Liver (tissue), 9 donors: ENCODE data around the gene KRT77. TPM values are rescaled to one million over a fixed set of nuclear protein-coding genes. Genes with fewer than 3 reads are reported as not detected.

Experiments used
- DNase-seq: peaks from one replicate; pipeline ENCODE4 v3.0.0-alpha.2; 2017; ENCODE audit warnings: low spot score
- H3K27ac ChIP-seq, 2 donors: one replicate each; pipeline ENCODE4 v1.7.0; 2013; ENCODE audit warnings: inconsistent platforms in 2 of 2, low read length in 2 of 2, control low read depth in 1 of 2, low read depth in 1 of 2, mild to moderate bottlenecking in 1 of 2
- H3K27me3 ChIP-seq, 4 donors: one replicate each; pipeline versions ENCODE4 v1.6.1 to v1.7.0; 2013; ENCODE audit warnings: low read length in 3 of 4, inconsistent platforms in 1 of 4, mild to moderate bottlenecking in 1 of 4, moderate library complexity in 1 of 4; ENCODE audit not compliant: control insufficient read depth in 4 of 4, insufficient read depth in 4 of 4
- H3K36me3 ChIP-seq, 4 donors: one replicate each; pipeline versions ENCODE4 v1.6.1 to v1.7.0; 2013; ENCODE audit warnings: low read length in 3 of 4, mild to moderate bottlenecking in 3 of 4, low read depth in 1 of 4, moderate library complexity in 1 of 4; ENCODE audit not compliant: control insufficient read depth in 4 of 4, insufficient read depth in 3 of 4
- H3K4me1 ChIP-seq, 4 donors: one replicate each; pipeline versions ENCODE4 v1.6.1 to v1.7.0; 2013; ENCODE audit warnings: low read length in 3 of 4, mild to moderate bottlenecking in 3 of 4, moderate library complexity in 1 of 4; ENCODE audit not compliant: control insufficient read depth in 4 of 4, insufficient read depth in 4 of 4
- H3K4me3 ChIP-seq, 3 donors: one replicate each; pipeline versions ENCODE4 v1.6.1 to v1.7.0; 2013; ENCODE audit warnings: low read length in 3 of 3, control low read depth in 1 of 3, low read depth in 1 of 3, mild to moderate bottlenecking in 1 of 3
- H3K9ac ChIP-seq, 2 donors: one replicate each; pipeline ENCODE4 v1.7.0; 2013; ENCODE audit warnings: low read length in 2 of 2, mild to moderate bottlenecking in 2 of 2, moderate library complexity in 2 of 2, control low read depth in 1 of 2, low read depth in 1 of 2
- H3K9me3 ChIP-seq, 4 donors: one replicate each; pipeline versions ENCODE4 v1.6.1 to v1.7.0; 2013; ENCODE audit warnings: low read length in 3 of 4; ENCODE audit not compliant: control insufficient read depth in 4 of 4
- CTCF ChIP-seq: fragments of 150-350 bp; IDR thresholded peaks from 2 replicates; pipeline ENCODE4 v1.5.1; 2017; ENCODE audit warnings: improper control_type of control experiment, low read depth, low read length; ENCODE audit not compliant: missing input control
- EGR1 ChIP-seq, 2 donors: IDR thresholded peaks; 2 replicates each; pipeline ENCODE4 v1.6.1; 2016 to 2018; ENCODE audit warnings: antibody characterized with exemption in 2 of 2, low read depth in 2 of 2
- FOXA1 ChIP-seq: IDR thresholded peaks from 2 replicates; pipeline ENCODE4 v1.6.1; 2016; ENCODE audit warnings: antibody characterized with exemption
- FOXA2 ChIP-seq: IDR thresholded peaks from 2 replicates; pipeline ENCODE4 v1.6.1; 2016; ENCODE audit warnings: antibody characterized with exemption
- HNF4A ChIP-seq, 2 donors: conservative IDR thresholded peaks; 2 replicates each; pipeline ENCODE4 v1.6.1; 2016; ENCODE audit warnings: antibody characterized with exemption in 2 of 2, mild to moderate bottlenecking in 2 of 2
- JUND ChIP-seq, 2 donors: IDR thresholded peaks; 2 replicates each; pipeline ENCODE4 v1.6.1; 2016; ENCODE audit warnings: antibody characterized with exemption in 2 of 2
- MAX ChIP-seq: IDR thresholded peaks from 2 replicates; pipeline ENCODE4 v1.6.1; 2016; ENCODE audit warnings: antibody characterized with exemption
- NR2F2 ChIP-seq: IDR thresholded peaks from 2 replicates; pipeline ENCODE4 v1.6.1; 2016; ENCODE audit warnings: antibody characterized with exemption
- RAD21 ChIP-seq, 2 donors: IDR thresholded peaks; 2 replicates each; pipeline ENCODE4 v1.6.1; 2016; ENCODE audit warnings: antibody characterized with exemption in 2 of 2, mild to moderate bottlenecking in 2 of 2
- REST ChIP-seq: IDR thresholded peaks from 2 replicates; pipeline ENCODE4 v1.6.1; 2016; ENCODE audit warnings: antibody characterized with exemption, mild to moderate bottlenecking
- RXRA ChIP-seq, 2 donors: IDR thresholded peaks; 2 replicates each; pipeline ENCODE4 v1.6.1; 2017 to 2018; ENCODE audit warnings: antibody characterized with exemption in 2 of 2, mild to moderate bottlenecking in 1 of 2
- SP1 ChIP-seq: IDR thresholded peaks from 2 replicates; pipeline ENCODE4 v1.6.1; 2018; ENCODE audit warnings: antibody characterized with exemption, mild to moderate bottlenecking
- TAF1 ChIP-seq: conservative IDR thresholded peaks from 2 replicates; pipeline ENCODE4 v1.6.1; 2016; ENCODE audit warnings: antibody characterized with exemption, mild to moderate bottlenecking
- YY1 ChIP-seq: IDR thresholded peaks from 2 replicates; pipeline ENCODE4 v1.6.1; 2016; ENCODE audit warnings: antibody characterized with exemption, mild to moderate bottlenecking
- ZBTB33 ChIP-seq: IDR thresholded peaks from 2 replicates; pipeline ENCODE4 v1.6.1; 2016; ENCODE audit warnings: antibody characterized with exemption
- WGBS: extraction: QIAGEN DNeasy Blood & Tissue Kit; methylation state at CpG from one replicate; pipeline ENCODE4 v1.1.7; 2013; 5-methylcytosine and 5-hydroxymethylcytosine counted together
- polyA plus RNA-seq, 2 donors: library from polyadenylated mRNA; stranded (reverse) in 1 of 2; unstranded in 1 of 2; fragments of 200-250 nt in 1 of 2; fragments of >200 nt in 1 of 2; fragmentation: Nextera tagmentation in 1 of 2; extraction: Ambion mirVana in 1 of 2; gene quantifications; one replicate each; pipeline versions ENCODE4 v1.2.1 to v1.2.3, GENCODE V29; 2013 to 2015
- total RNA-seq, 2 donors: library from RNA; depleted of rRNA; stranded (reverse); fragments of >200 nt; gene quantifications; one replicate each; pipeline ENCODE4 v1.2.3, GENCODE V29; 2014
- donor health status: healthy.
- donor health status: healthy.
- donor health status: healthy.
- donor health status: healthy.
- donor health status: healthy.

The KRT77 gene
- total and polyA plus RNA-seq, 4 donors = not detected

GRCh38 chr12:52679875-52680274 lies 23.4 kb downstream of the KRT77 start (continued):
- TF ChIP-seq CTCF (no peak), FOXA1 (no peak), EGR1 (IDR thresholded peaks at IDR 0.05; ENCODE audit: low read depth in 2 of 2) (no peak), RAD21 (IDR thresholded peaks at IDR 0.05) (no peak), HNF4A (conservative IDR thresholded peaks at IDR 0.05) (no peak), TAF1 (no peak), ZBTB33 (no peak)

GRCh38 chr12:52677671-52678070 lies 25.7 kb downstream of the KRT77 start:
- no peak overlapping the region for H3K4me3 ChIP-seq
- 71% methylated on average over 1 of the region's 1 CpG for WGBS
- H3K9me3 ChIP-seq = no peaks in the 10 kb centered on the region
- H3K9ac ChIP-seq = no peak overlapping the region
- peaks cover 0 to 3% (median 0%) of the 10 kb centered on the region in 4 donors for H3K27me3 ChIP-seq
- no peak for TF ChIP-seq FOXA2
- no peak for TF ChIP-seq YY1
- no peak for TF ChIP-seq TAF1
- no peak for TF ChIP-seq HNF4A (conservative IDR thresholded peaks at IDR 0.05)
- no peak for TF ChIP-seq JUND (IDR thresholded peaks at IDR 0.05)
- TF ChIP-seq SP1 = no peak
- no peak for TF ChIP-seq ZBTB33
- H3K27ac ChIP-seq = no peak overlapping the region
- H3K4me1 ChIP-seq = no peaks in the 10 kb centered on the region
- DNase-seq = no peak
- H3K36me3 ChIP-seq = no peaks in the 10 kb centered on the region

GRCh38 chr12:52677126-52677525 lies 26.2 kb downstream of the KRT77 start:
- no peak for DNase-seq
- TF ChIP-seq MAX (no peak), FOXA1 (no peak), RXRA (IDR thresholded peaks at IDR 0.05) (no peak), NR2F2 (no peak), REST (no peak), ZBTB33 (no peak), HNF4A (conservative IDR thresholded peaks at IDR 0.05) (no peak), FOXA2 (no peak)
- WGBS = 84% methylated on average over 5 of the region's 5 CpGs
- H3K36me3 ChIP-seq = no peaks in the 10 kb centered on the region
- H3K27ac ChIP-seq = no peak overlapping the region
- H3K9ac ChIP-seq = no peak overlapping the region
- H3K4me1 ChIP-seq = no peaks in the 10 kb centered on the region
- no peaks in the 10 kb centered on the region for H3K9me3 ChIP-seq
- peaks cover 0 to 3% (median 0%) of the 10 kb centered on the region in 4 donors for H3K27me3 ChIP-seq
- H3K4me3 ChIP-seq = no peak overlapping the region
